Gastrocnemius medialis (tissue), 4 donors: ENCODE measurements around the gene CDC42EP3. TPM values are rescaled to one million over a fixed set of nuclear protein-coding genes. Genes with fewer than 3 reads are reported as not detected.

Experiments
- ATAC-seq, 2 donors: fragments of 150-250 bp; one replicate each; pipeline ENCODE4 v1.9.1; 2016
- DNase-seq, 2 donors: peaks; one replicate each; pipeline ENCODE4 v3.0.0-alpha.2; 2019
- H3K27ac ChIP-seq, 4 donors: fragments of 200-600 bp; sonication (generic); 1 replicate in 1 of 4; 2 replicates in 3 of 4; pipeline ENCODE4 v1.5.1; 2016 to 2018; ENCODE audit warnings: mild to moderate bottlenecking in 2 of 4, moderate library complexity in 1 of 4
- H3K27me3 ChIP-seq, 3 donors: fragments of 200-600 bp; sonication (generic) in 2 of 3; 1 replicate in 1 of 3; 2 replicates in 2 of 3; pipeline versions ENCODE4 v1.5.1 to v1.6.0; 2016 to 2019; ENCODE audit warnings: mild to moderate bottlenecking in 1 of 3, moderate library complexity in 1 of 3
- H3K36me3 ChIP-seq, 2 donors: fragments of 200-600 bp; sonication (generic) in 1 of 2; one replicate each; pipeline ENCODE4 v1.5.1; 2017 to 2018
- H3K4me1 ChIP-seq, 2 donors: fragments of 200-600 bp; sonication (generic) in 1 of 2; one replicate each; pipeline ENCODE4 v1.5.1; 2016 to 2017; ENCODE audit warnings: mild to moderate bottlenecking in 2 of 2
- H3K4me3 ChIP-seq, 4 donors: fragments of 200-600 bp; sonication (generic) in 3 of 4; 1 replicate in 1 of 4; 2 replicates in 3 of 4; pipeline ENCODE4 v1.5.1; 2016 to 2019; ENCODE audit warnings: mild to moderate bottlenecking in 2 of 4
- H3K9me3 ChIP-seq, 3 donors: fragments of 200-600 bp; sonication (generic) in 2 of 3; 1 replicate in 1 of 3; 2 replicates in 2 of 3; pipeline ENCODE4 v1.5.1; 2016 to 2019
- CTCF ChIP-seq, 5 experiments: fragments of 450-650 bp in 3 of 5; fragments of 200-600 bp in 2 of 5; sonication (generic) in 2 of 5; IDR thresholded peaks in 4 of 5; conservative IDR thresholded peaks in 1 of 5; 1 replicate in 4 of 5; 2 replicates in 1 of 5; pipeline ENCODE4 v1.5.1; 2016 to 2019; ENCODE audit warnings: antibody characterized with exemption in 5 of 5, mild to moderate bottlenecking in 3 of 5, moderate library complexity in 3 of 5
- POLR2A ChIP-seq, 2 donors: fragments of 450-650 bp; IDR thresholded peaks; one replicate each; pipeline ENCODE4 v1.6.1; 2017; ENCODE audit warnings: antibody characterized with exemption in 2 of 2, mild to moderate bottlenecking in 2 of 2, moderate library complexity in 2 of 2
- in situ Hi-C, 4 donors: fragments of 200-750 bp; cut with MboI; loops; one replicate each; pipeline versions ENCODE4 v1.15.0 to v1.8.0; 2017; ENCODE audit warnings: low sequenced_read_pairs in 4 of 4
- intact Hi-C: fragments of 100-400 bp; cut with DNase I; formaldehyde crosslinking; loops from one replicate; pipeline ENCODE4 v1.15.1; 2023; ENCODE audit warnings: low total_unique reads
- total RNA-seq, 4 donors: library from RNA; depleted of rRNA; stranded (reverse); fragments of >200 nt; gene quantifications; one replicate each; pipeline versions ENCODE4 v1.1.0 to v1.2.3, GENCODE V29; 2016

The CDC42EP3 gene
- total RNA-seq, 4 donors from 2014 or later, result 20.0 to 90.6 (median 57.2) TPM

GRCh38 chr2:37654932-37655841 lies 16.3 kb downstream of the CDC42EP3 start:
- H3K4me3 ChIP-seq, result peak overlapping the region; percentile 16 to 46 (median 27)
- H3K27ac ChIP-seq, result peak overlapping the region; percentile 85 to 88 (median 87)
- H3K9me3 ChIP-seq, result no peaks in the 10 kb centered on the region
- DNase-seq, result no peak
- no peaks in the 10 kb centered on the region for H3K36me3 ChIP-seq
- H3K4me1 ChIP-seq, result peaks cover 93 to 95% of the 10 kb centered on the region in 2 donors
- peak; percentile 21 to 57 for ATAC-seq
- no peak for TF ChIP-seq CTCF (IDR thresholded peaks at IDR 0.05 in 4 of 5, conservative IDR thresholded peaks at IDR 0.05 in 1 of 5)
- TF ChIP-seq POLR2A (IDR thresholded peaks at IDR 0.05), result no peak
- intact Hi-C loops, result loop anchor here (1.0 to 5.0 kb wide), 4 partner anchors 16 to 172 kb away; partner anchors contain the start of gene CDC42EP3
- in situ Hi-C loops, result loop anchor here in 1 of 4 donors (25.0 kb wide), 1 partner anchor 243 kb away; no protein-coding TSS in a partner anchor
- H3K27me3 ChIP-seq, result no peaks in the 10 kb centered on the region

- DNase-seq (peak in 1 of 2 donors; percentile 64), ATAC-seq (peak; percentile 39 to 55)
- in situ Hi-C loops, result loop anchor here in 1 of 4 donors (25.0 kb wide), 1 partner anchor 242 kb away; no protein-coding TSS in a partner anchor
Measured at GRCh38 chr2:37654419-37654818, 17.0 kb downstream of the CDC42EP3 start.

GRCh38 chr2:37653805-37654378 lies 17.6 kb downstream of the CDC42EP3 start:
- Histone ChIP-seq H3K27me3 (no peaks in the 10 kb centered on the region), H3K4me1 (peaks cover 93 to 94% of the 10 kb centered on the region in 2 donors), H3K27ac (peak overlapping the region; percentile 85 to 88 (median 87)), H3K36me3 (no peaks in the 10 kb centered on the region), H3K9me3 (no peaks in the 10 kb centered on the region), H3K4me3 (peak overlapping the region; percentile 16 to 46 (median 27))
- ATAC-seq (peak; percentile 83 to 85), DNase-seq (peak; percentile 80 to 95)
- in situ Hi-C loops, result loop anchor here in 1 of 4 donors (25.0 kb wide), 1 partner anchor 242 kb away; no protein-coding TSS in a partner anchor
- intact Hi-C loops, result loop anchor here (5.0 kb wide), 2 partner anchors 67 to 173 kb away; no protein-coding TSS in a partner anchor
- TF ChIP-seq CTCF (IDR thresholded peaks at IDR 0.05 in 4 of 5, conservative IDR thresholded peaks at IDR 0.05 in 1 of 5), result no peak
- TF ChIP-seq POLR2A (IDR thresholded peaks at IDR 0.05), result peak; percentile 4 to 46

More at GRCh38 chr2:37654419-37654818, 17.0 kb downstream of the CDC42EP3 start:
- Histone ChIP-seq H3K36me3 (no peaks in the 10 kb centered on the region), H3K27me3 (no peaks in the 10 kb centered on the region), H3K27ac (peak overlapping the region; percentile 85 to 88 (median 87)), H3K4me3 (peak overlapping the region; percentile 16 to 46 (median 27)), H3K9me3 (no peaks in the 10 kb centered on the region), H3K4me1 (peaks cover 93 to 95% of the 10 kb centered on the region in 2 donors)
- intact Hi-C loops, result loop anchor here (5.0 kb wide), 2 partner anchors 67 to 173 kb away; no protein-coding TSS in a partner anchor
- no peak for TF ChIP-seq POLR2A (IDR thresholded peaks at IDR 0.05)
- TF ChIP-seq CTCF (IDR thresholded peaks at IDR 0.05 in 4 of 5, conservative IDR thresholded peaks at IDR 0.05 in 1 of 5), result no peak

GRCh38 chr2:37653093-37653492 lies 18.3 kb downstream of the CDC42EP3 start:
- Histone ChIP-seq H3K4me1 (peaks cover 93 to 94% of the 10 kb centered on the region in 2 donors), H3K9me3 (no peaks in the 10 kb centered on the region), H3K4me3 (peak overlapping the region in 2 of 4 donors; percentile 16 to 46), H3K27me3 (no peaks in the 10 kb centered on the region), H3K36me3 (no peaks in the 10 kb centered on the region), H3K27ac (peak overlapping the region; percentile 85 to 88 (median 87))
- DNase-seq (peak in 1 of 2 donors; percentile 55), ATAC-seq (no peak)
- TF ChIP-seq CTCF (IDR thresholded peaks at IDR 0.05 in 4 of 5, conservative IDR thresholded peaks at IDR 0.05 in 1 of 5), result no peak
- no peak for TF ChIP-seq POLR2A (IDR thresholded peaks at IDR 0.05)
- intact Hi-C loops (loop anchor here (5.0 kb wide), 2 partner anchors 66 to 174 kb away; no protein-coding TSS in a partner anchor), in situ Hi-C loops (loop anchor here in 1 of 4 donors (25.0 kb wide), 1 partner anchor 241 kb away; no protein-coding TSS in a partner anchor)
